Lower leg skin (tissue), 3 donors: ENCODE results near the gene CAMTA1.

ENCODE experiments used
- CTCF ChIP-seq, 3 donors: fragments of 450-650 bp; IDR thresholded peaks; one replicate each; pipeline ENCODE4 v1.5.1; 2016; ENCODE audit warnings: antibody characterized with exemption in 3 of 3, mild to moderate bottlenecking in 3 of 3, moderate library complexity in 2 of 3
- POLR2A ChIP-seq, 2 donors: fragments of 450-650 bp; IDR thresholded peaks; one replicate each; pipeline ENCODE4 v1.6.1; 2016 to 2017; ENCODE audit warnings: antibody characterized with exemption in 2 of 2, mild to moderate bottlenecking in 1 of 2, moderate library complexity in 1 of 2

GRCh38 chr1:7252411-7253117 lies 467.3 kb downstream of the CAMTA1 start:
- TF ChIP-seq CTCF (IDR thresholded peaks at IDR 0.05) (no peak), POLR2A (IDR thresholded peaks at IDR 0.05) (no peak)
